B cell (primary cell): ENCODE data around the gene PPP1CB. TPM values are rescaled to one million over a fixed set of nuclear protein-coding genes. Genes with fewer than 3 reads are reported as not detected.

ENCODE experiments used
- ATAC-seq: fragments of 200-7000 bp; cut with Tn5 transposase; one replicate; pipeline ENCODE4 v1.10.0; 2021; ENCODE audit warnings: low read depth, mild to moderate bottlenecking, moderate number of reproducible peaks, moderate library complexity
- CTCF ChIA-PET: fragments of 350-600 bp; sonication (Branson Sonifier 250); formaldehyde crosslinking; loops from one replicate; lab custom pipeline; 2021; ENCODE audit warnings: antibody characterized with exemption, inconsistent platforms; lab: Charles Lee
- POLR2A ChIA-PET: fragments of 350-600 bp; sonication (Branson Sonifier 250); formaldehyde crosslinking; loops from one replicate; lab custom pipeline; 2021; ENCODE audit warnings: antibody characterized with exemption; lab: Charles Lee
- DNase-seq: peaks from one replicate; pipeline ENCODE4 v3.0.0; 2013
- H2AFZ ChIP-seq: 2 replicates; pipeline ENCODE4 v1.6.1; 2012; ENCODE audit warnings: mild to moderate bottlenecking, low read depth, low read length; ENCODE audit not compliant: insufficient read depth, poor library complexity, severe bottlenecking
- H3K27ac ChIP-seq, 2 donors: 1 replicate in 1 of 2; 2 replicates in 1 of 2; pipeline ENCODE4 v1.5.1; 2012 to 2013; ENCODE audit warnings: low read length in 2 of 2, mild to moderate bottlenecking in 2 of 2, moderate library complexity in 1 of 2
- H3K27me3 ChIP-seq, 4 experiments: fragments of 200-600 bp in 1 of 4; sonication (generic) in 1 of 4; replicated peaks in 1 of 4; 1 replicate in 2 of 4; 2 replicates in 2 of 4; pipeline versions ENCODE4 v1.6.1 to v1.7.0; 2013 to 2016; ENCODE audit warnings: low read length in 3 of 4, mild to moderate bottlenecking in 2 of 4, mixed read lengths in 1 of 4, moderate library complexity in 1 of 4; ENCODE audit not compliant: insufficient read depth in 4 of 4, control insufficient read depth in 3 of 4; ENCODE audit errors: control extremely low read depth in 1 of 4
- H3K36me3 ChIP-seq, 2 experiments: replicated peaks in 1 of 2; 1 replicate in 1 of 2; 2 replicates in 1 of 2; pipeline versions ENCODE4 v1.6.1 to v1.7.1; 2013; ENCODE audit warnings: low read length in 1 of 2; ENCODE audit not compliant: insufficient read depth in 2 of 2, control insufficient read depth in 1 of 2; ENCODE audit errors: control extremely low read depth in 1 of 2, extremely low read depth in 1 of 2
- H3K4me1 ChIP-seq, 2 donors: fragments of 200-600 bp in 1 of 2; sonication (generic) in 1 of 2; 1 replicate in 1 of 2; 2 replicates in 1 of 2; pipeline versions ENCODE4 v1.5.1 to v1.6.1; 2013 to 2017; ENCODE audit warnings: low read length in 2 of 2; ENCODE audit not compliant: control insufficient read depth in 2 of 2, insufficient read depth in 2 of 2
- H3K4me2 ChIP-seq: replicated peaks from 2 replicates; pipeline ENCODE3; 2012; ENCODE audit warnings: mild to moderate bottlenecking, low read depth, low read length; ENCODE audit not compliant: poor library complexity, severe bottlenecking
- H3K4me3 ChIP-seq, 5 experiments: fragments of 200-600 bp in 1 of 5; sonication (generic) in 1 of 5; 1 replicate in 3 of 5; 2 replicates in 2 of 5; pipeline versions ENCODE4 v1.5.1 to v1.7.0; 2011 to 2016; ENCODE audit warnings: low read length in 4 of 5, mild to moderate bottlenecking in 4 of 5, low read depth in 2 of 5, control low read depth in 1 of 5, moderate library complexity in 1 of 5; ENCODE audit not compliant: insufficient read depth in 1 of 5; ENCODE audit errors: control extremely low read depth in 1 of 5, extremely low read depth in 1 of 5
- H3K79me2 ChIP-seq: fragments of 200-600 bp; sonication (generic); one replicate; pipeline ENCODE4 v1.6.0; 2016; ENCODE audit warnings: low read length; ENCODE audit not compliant: control insufficient read depth, insufficient read depth
- H3K9ac ChIP-seq: fragments of 200-600 bp; sonication (generic); 2 replicates; pipeline ENCODE4 v1.6.1; 2017; ENCODE audit warnings: mild to moderate bottlenecking, low read length, moderate library complexity
- H3K9me3 ChIP-seq, 3 donors: one replicate each; pipeline versions ENCODE4 v1.6.1 to v1.7.1; 2013; ENCODE audit warnings: low read length in 2 of 3; ENCODE audit not compliant: control insufficient read depth in 2 of 3, insufficient read depth in 1 of 3; ENCODE audit errors: control extremely low read depth in 1 of 3
- H4K20me1 ChIP-seq: 2 replicates; pipeline ENCODE4 v1.6.0; 2012; ENCODE audit warnings: mild to moderate bottlenecking, low read length; ENCODE audit not compliant: insufficient read depth, control insufficient read depth, poor library complexity, severe bottlenecking
- H3K27ac Mint-ChIP-seq: one replicate; pipeline ENCODE4 v1.8.0; 2021; ENCODE audit warnings: mixed read lengths
- H3K27me3 Mint-ChIP-seq: one replicate; pipeline ENCODE4 v1.8.0; 2021; ENCODE audit warnings: mixed read lengths
- H3K4me1 Mint-ChIP-seq: one replicate; pipeline ENCODE4 v1.8.0; 2021; ENCODE audit warnings: mixed read lengths
- H3K4me3 Mint-ChIP-seq: one replicate; pipeline ENCODE4 v1.8.0; 2021; ENCODE audit warnings: mixed read lengths
- H3K9me3 Mint-ChIP-seq: one replicate; pipeline ENCODE4 v1.8.0; 2022; ENCODE audit warnings: mixed read lengths; ENCODE audit not compliant: insufficient read depth
- EZH2 ChIP-seq: IDR thresholded peaks from 2 replicates; pipeline ENCODE4 v1.6.1; 2012; ENCODE audit warnings: borderline replicate concordance, low read depth, mild to moderate bottlenecking, moderate library complexity, low read length; ENCODE audit not compliant: insufficient read depth, poor library complexity, severe bottlenecking
- WGBS: methylation state at CpG from one replicate; pipeline ENCODE4 v1.1.5; 2013; ENCODE audit warnings: missing lambda C conversion rate; ENCODE audit not compliant: insufficient coverage; 5-methylcytosine and 5-hydroxymethylcytosine counted together
- intact Hi-C: fragments of 100-400 bp; cut with micrococcal nuclease; formaldehyde crosslinking; loops from one replicate; pipeline ENCODE4 v1.10.0; 2022
- polyA plus RNA-seq: library from polyadenylated mRNA; depleted of rRNA; stranded (reverse); fragments of >200 nt; gene quantifications from 2 replicates; pipeline ENCODE4 v1.2.3, GENCODE V29; 2012
- total RNA-seq, 2 donors: library from RNA; stranded (reverse); fragments of 120-200 nt in 1 of 2; gene quantifications; 1 replicate in 1 of 2; 2 replicates in 1 of 2; pipeline versions ENCODE4 v1.2.3 to v1.2.4, GENCODE V29; 2013 to 2022
- TF ChIP-seq, protein P1 (sequence below): fragments of 200-600 bp; IDR thresholded peaks from one replicate; pipeline ENCODE4 v1.8.0; 2022; ENCODE audit warnings: antibody characterized with exemption, mild to moderate bottlenecking

PPP1CB gene
- total and polyA plus RNA-seq, 2 donors (not counting 1 experiment from before 2014, with no cell fraction given) = 26.9 to 152 TPM

DNA sequence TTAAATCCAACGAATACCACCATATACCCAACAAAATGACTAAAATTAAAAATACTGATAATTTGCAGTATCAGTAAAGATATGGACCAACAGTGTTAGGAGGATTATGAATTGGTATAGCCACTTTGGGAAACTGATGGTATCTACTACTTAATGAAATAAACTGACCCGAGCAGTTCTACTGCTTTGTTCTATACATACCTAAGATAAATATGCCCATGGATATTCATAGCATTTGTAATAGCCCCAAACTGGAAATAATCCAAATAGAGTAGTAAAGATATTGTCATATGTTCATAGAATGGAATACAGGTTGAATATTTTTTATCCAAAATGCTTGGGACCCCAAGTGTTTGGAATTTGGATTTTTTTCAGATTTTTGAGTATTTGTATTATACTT is 20.7 kb downstream of the PPP1CB start:
- Histone ChIP-seq H4K20me1 (peaks cover 87% of the 10 kb centered on the region), H2AFZ (no peak overlapping the region), H3K4me1 (peaks cover 24 to 32% of the 10 kb centered on the region in 2 donors), H3K36me3 (peaks cover 3 to 15% of the 10 kb centered on the region in 2 experiments), H3K4me3 (no peak overlapping the region), H3K27me3 (no peaks in the 10 kb centered on the region), H3K79me2 (peaks cover 93% of the 10 kb centered on the region), H3K9me3 (no peaks in the 10 kb centered on the region), H3K4me2 (no peak overlapping the region), H3K9ac (no peak overlapping the region), H3K27ac (no peak overlapping the region)
- intact Hi-C loops = no loop called here
- no peak for TF ChIP-seq EZH2
- TF ChIP-seq, protein P1, sequence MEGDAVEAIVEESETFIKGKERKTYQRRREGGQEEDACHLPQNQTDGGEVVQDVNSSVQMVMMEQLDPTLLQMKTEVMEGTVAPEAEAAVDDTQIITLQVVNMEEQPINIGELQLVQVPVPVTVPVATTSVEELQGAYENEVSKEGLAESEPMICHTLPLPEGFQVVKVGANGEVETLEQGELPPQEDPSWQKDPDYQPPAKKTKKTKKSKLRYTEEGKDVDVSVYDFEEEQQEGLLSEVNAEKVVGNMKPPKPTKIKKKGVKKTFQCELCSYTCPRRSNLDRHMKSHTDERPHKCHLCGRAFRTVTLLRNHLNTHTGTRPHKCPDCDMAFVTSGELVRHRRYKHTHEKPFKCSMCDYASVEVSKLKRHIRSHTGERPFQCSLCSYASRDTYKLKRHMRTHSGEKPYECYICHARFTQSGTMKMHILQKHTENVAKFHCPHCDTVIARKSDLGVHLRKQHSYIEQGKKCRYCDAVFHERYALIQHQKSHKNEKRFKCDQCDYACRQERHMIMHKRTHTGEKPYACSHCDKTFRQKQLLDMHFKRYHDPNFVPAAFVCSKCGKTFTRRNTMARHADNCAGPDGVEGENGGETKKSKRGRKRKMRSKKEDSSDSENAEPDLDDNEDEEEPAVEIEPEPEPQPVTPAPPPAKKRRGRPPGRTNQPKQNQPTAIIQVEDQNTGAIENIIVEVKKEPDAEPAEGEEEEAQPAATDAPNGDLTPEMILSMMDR = no peak
- DNase-seq (no peak), ATAC-seq (no peak)
- Mint-ChIP-seq H3K4me3 (no peak overlapping the region), H3K27me3 (no peaks in the 10 kb centered on the region), H3K27ac (no peak overlapping the region), H3K4me1 (peaks cover 69% of the 10 kb centered on the region), H3K9me3 (no peaks in the 10 kb centered on the region)
- WGBS = no CpG with 5 or more reads among the region's 2 CpGs
- ChIA-PET CTCF (no interaction called here), POLR2A (no interaction called here)

DNA sequence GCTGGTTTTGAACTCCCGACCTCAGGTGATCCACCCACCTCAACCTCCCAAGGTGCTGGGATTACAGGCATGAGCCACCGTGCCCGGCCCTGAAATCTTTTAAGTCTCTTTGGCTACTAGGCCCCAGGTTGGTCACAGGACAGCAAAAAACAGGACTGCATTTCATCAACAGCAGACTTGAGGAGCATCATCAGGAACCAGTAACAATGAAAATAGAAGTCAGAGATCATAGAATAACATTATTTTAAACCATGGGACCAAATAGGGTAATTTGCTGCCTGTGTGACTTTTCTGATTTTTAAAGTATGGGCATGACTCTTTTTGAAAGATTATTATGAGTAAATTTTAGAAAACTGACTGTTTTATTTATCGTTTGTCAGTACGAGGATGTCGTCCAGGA is 24.8 kb downstream of the PPP1CB start:
- ATAC-seq = no peak
- POLR2A ChIA-PET = no interaction called here

More for the DNA sequence above, 24.8 kb downstream of the PPP1CB start:
- Mint-ChIP-seq H3K27me3 (no peaks in the 10 kb centered on the region), H3K4me1 (peaks cover 32% of the 10 kb centered on the region), H3K4me3 (no peak overlapping the region), H3K9me3 (no peaks in the 10 kb centered on the region), H3K27ac (no peak overlapping the region)
- no peak for TF ChIP-seq EZH2
- TF ChIP-seq, protein P1 = no peak
- Histone ChIP-seq H3K4me1 (peaks cover 0 to 4% of the 10 kb centered on the region in 2 donors), H3K9ac (no peak overlapping the region), H4K20me1 (peaks cover 59% of the 10 kb centered on the region), H3K9me3 (no peaks in the 10 kb centered on the region), H3K36me3 (peaks cover 18 to 40% of the 10 kb centered on the region in 2 experiments), H3K4me3 (no peak overlapping the region), H3K4me2 (no peak overlapping the region), H2AFZ (no peak overlapping the region), H3K79me2 (peaks cover 60% of the 10 kb centered on the region), H3K27ac (no peak overlapping the region), H3K27me3 (no peaks in the 10 kb centered on the region)
- 76% methylated on average over 6 of the region's 6 CpGs for WGBS
- no peak for DNase-seq
- CTCF ChIA-PET = interaction anchor here (3.3 kb wide), 1 partner anchor 183 kb away, joined by 18 read pairs; no protein-coding TSS in a partner anchor
- intact Hi-C loops = no loop called here
